ENCODE results near the gene SORCS2. TPM values are rescaled to one million over a fixed set of nuclear protein-coding genes. Genes with fewer than 3 reads are reported as not detected.

SORCS2 gene
- total and polyA plus RNA-seq, 7 donors, result 0.18 to 1.5 (median 0.36) TPM

GRCh38 chr4:7366180-7366945 lies 174.0 kb downstream of the SORCS2 start:
- Histone ChIP-seq H3K9me3 (no peaks in the 10 kb centered on the region), H3K27ac (no peak overlapping the region), H3K4me3 (no peak overlapping the region), H3K4me1 (peaks cover 9% of the 10 kb centered on the region), H3K36me3 (ENCODE audit: insufficient read depth in 1 of 2, low read depth in 1 of 2) (no peaks in the 10 kb centered on the region), H3K27me3 (ENCODE audit: insufficient read depth in 3 of 3, low read length in 2 of 3) (peaks cover 0 to 3% (median 3%) of the 10 kb centered on the region in 3 donors)
- DNase-seq (no peak), ATAC-seq (peak in 2 of 4 donors; percentile 20 to 21)
- TF ChIP-seq CTCF (IDR thresholded peaks at IDR 0.05), result no peak
- intact Hi-C loops (cut with DNase I), result no loop called here
- WGBS, 3 donors, result 25 to 31% (median 26%) methylated on average over 10 to 11 of the region's 11 CpGs

- H3K36me3 ChIP-seq (ENCODE audit: insufficient read depth in 1 of 2, low read depth in 1 of 2), result no peaks in the 10 kb centered on the region
- no peak for ATAC-seq
- no peak for DNase-seq
- no peak overlapping the region for H3K27ac ChIP-seq
- H3K4me1 ChIP-seq, result peaks cover 9% of the 10 kb centered on the region
- intact Hi-C loops (cut with DNase I), result no loop called here
- no peaks in the 10 kb centered on the region for H3K9me3 ChIP-seq
- peaks cover 0 to 3% (median 3%) of the 10 kb centered on the region in 3 donors for H3K27me3 ChIP-seq (ENCODE audit: insufficient read depth in 3 of 3, low read length in 2 of 3)
- WGBS, 3 donors, result 80 to 82% (median 81%) methylated on average over 7 of the region's 7 CpGs
- no peak overlapping the region for H3K4me3 ChIP-seq
- TF ChIP-seq CTCF (IDR thresholded peaks at IDR 0.05), result no peak
These were observed 174.6 kb downstream of the SORCS2 start for GRCh38 chr4:7366954-7367353.

- DNase-seq (no peak), ATAC-seq (no peak)
- no peaks in the 10 kb centered on the region for H3K9me3 ChIP-seq
- H3K27ac ChIP-seq, result no peak overlapping the region
- H3K36me3 ChIP-seq (ENCODE audit: insufficient read depth in 1 of 2, low read depth in 1 of 2), result no peaks in the 10 kb centered on the region
- 40 to 67% (median 55%) methylated on average over 13 of the region's 13 CpGs for WGBS, 3 donors
- intact Hi-C loops (cut with DNase I), result no loop called here
- H3K4me3 ChIP-seq, result no peak overlapping the region
- no peak for TF ChIP-seq CTCF (IDR thresholded peaks at IDR 0.05)
- peaks cover 0 to 3% (median 3%) of the 10 kb centered on the region in 3 donors for H3K27me3 ChIP-seq (ENCODE audit: insufficient read depth in 3 of 3, low read length in 2 of 3)
- H3K4me1 ChIP-seq, result peaks cover 9% of the 10 kb centered on the region
These were observed 175.1 kb downstream of the SORCS2 start for GRCh38 chr4:7367406-7367805.

GRCh38 chr4:7367864-7368277 lies 175.5 kb downstream of the SORCS2 start:
- WGBS, 3 donors, result 52 to 61% (median 55%) methylated on average over 8 of the region's 8 CpGs
- intact Hi-C loops (cut with DNase I), result no loop called here
- no peak overlapping the region for H3K4me3 ChIP-seq
- H3K9me3 ChIP-seq, result no peaks in the 10 kb centered on the region
- H3K4me1 ChIP-seq, result peaks cover 9% of the 10 kb centered on the region
- no peak for TF ChIP-seq CTCF (IDR thresholded peaks at IDR 0.05)
- ATAC-seq (no peak), DNase-seq (no peak)
- peaks cover 0 to 3% (median 3%) of the 10 kb centered on the region in 3 donors for H3K27me3 ChIP-seq (ENCODE audit: insufficient read depth in 3 of 3, low read length in 2 of 3)
- H3K27ac ChIP-seq, result no peak overlapping the region
- no peaks in the 10 kb centered on the region for H3K36me3 ChIP-seq (ENCODE audit: insufficient read depth in 1 of 2, low read depth in 1 of 2)

Data from psoas muscle (tissue), 8 donors.